Umbilical cord (tissue), 2 donors: Measurements from ENCODE around the gene ELL. TPM values are rescaled to one million over a fixed set of nuclear protein-coding genes. Genes with fewer than 3 reads are reported as not detected.

ENCODE experiments used
- DNase-seq: peaks from one replicate; pipeline ENCODE4 v3.0.0-alpha.2; 2015; ENCODE audit warnings: low spot score
- total RNA-seq: library from RNA; depleted of rRNA; stranded (reverse); fragments of >200 nt; gene quantifications from one replicate; pipeline ENCODE4 v1.2.3, GENCODE V29; 2014; ENCODE audit warnings: low replicate concordance; ENCODE audit not compliant: insufficient read depth

The ELL gene
- total RNA-seq, 1 donor from 2014 or later: 22.6 TPM

DNA sequence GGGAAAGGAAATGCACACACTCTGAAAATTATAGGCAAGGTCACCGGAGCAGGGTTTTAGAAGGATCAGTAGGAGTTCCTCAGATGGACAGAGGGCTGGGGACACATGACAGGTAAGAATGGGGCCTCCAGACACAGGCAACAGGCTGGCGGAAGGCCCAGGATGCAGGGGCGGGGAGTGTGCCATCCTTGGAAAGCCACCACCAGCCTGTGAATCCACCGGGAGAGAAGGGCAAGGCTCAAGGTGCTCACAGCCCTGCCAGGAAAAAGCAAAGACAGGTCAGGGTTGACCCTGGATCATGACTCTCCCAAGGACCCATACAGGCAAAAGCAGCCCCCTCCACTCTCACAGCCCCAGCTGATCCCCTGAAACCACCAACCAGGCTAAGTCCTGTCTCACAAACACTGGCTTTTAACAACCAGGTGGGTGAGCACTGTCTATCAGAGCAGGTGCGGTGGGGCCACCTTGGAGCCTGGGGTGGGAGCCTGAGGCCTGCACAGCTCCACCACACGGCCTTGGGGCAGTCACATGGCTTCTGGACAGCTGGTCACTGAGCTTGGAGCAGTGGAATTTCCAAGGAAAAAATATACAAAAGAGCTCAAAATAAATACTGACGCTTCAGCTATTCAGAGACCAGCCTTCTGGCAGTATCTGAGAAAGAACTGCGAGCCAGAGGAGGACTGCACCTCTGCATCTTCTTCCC is 48.7 kb downstream of the ELL start:
- DNase-seq: no peak

DNA sequence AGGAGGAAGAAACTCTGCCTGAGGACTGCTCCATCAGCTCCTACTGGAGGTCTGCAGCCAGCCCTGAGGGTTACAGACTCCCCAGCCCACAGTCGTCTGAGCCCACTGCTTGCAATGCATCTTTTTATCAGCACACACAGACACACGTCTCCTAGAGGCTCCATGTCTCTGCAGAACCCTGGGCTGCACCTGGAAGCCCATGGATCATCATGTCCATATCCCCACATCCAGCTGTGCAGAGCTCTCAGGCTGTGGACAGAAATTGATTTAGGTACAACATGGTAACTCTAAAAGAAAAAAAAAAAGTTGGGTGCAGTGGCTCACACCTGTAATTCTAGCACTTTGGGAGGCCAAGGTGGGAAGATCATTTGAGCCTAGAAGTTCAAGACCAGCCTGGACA is 51.1 kb downstream of the ELL start:
- DNase-seq: no peak

DNA sequence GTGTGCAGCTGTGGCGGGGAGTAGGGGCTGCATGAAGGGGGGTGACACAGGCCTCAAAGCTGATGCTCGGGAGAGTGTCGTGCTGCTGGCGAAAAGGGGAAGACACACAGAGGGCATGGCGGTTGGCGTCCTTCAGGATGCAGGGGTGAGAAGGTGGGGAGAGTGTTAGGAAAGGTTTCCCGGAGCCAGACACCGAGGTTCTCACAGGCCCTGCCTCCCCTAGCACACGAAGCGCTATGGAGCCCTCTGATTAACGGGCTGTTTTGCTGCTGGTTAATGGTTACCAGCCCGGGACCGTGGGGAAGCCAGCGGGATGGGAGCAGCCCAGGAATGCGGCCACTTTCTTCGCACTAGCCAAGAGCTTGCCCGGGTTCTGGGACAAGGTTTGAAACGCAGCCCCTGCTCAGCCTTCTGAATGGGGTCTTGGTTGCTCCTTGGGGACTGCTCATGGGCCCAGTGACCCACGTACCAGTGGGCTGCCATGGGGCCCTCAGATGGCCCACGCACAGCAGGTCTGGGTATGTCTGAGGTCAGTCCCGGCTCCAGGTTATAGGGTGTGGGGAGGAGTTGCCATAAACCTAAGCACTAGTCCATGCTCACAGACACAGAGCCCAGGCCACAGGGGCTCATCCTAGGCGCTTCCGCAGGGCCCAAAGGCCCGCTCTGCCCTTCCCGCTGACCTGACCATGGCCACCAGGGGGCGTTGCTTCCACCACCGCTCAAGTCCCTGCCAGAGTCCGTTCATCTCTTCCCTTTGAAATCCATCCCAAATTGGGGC is 52.6 kb downstream of the ELL start:
- peak; percentile 38 for DNase-seq

DNA sequence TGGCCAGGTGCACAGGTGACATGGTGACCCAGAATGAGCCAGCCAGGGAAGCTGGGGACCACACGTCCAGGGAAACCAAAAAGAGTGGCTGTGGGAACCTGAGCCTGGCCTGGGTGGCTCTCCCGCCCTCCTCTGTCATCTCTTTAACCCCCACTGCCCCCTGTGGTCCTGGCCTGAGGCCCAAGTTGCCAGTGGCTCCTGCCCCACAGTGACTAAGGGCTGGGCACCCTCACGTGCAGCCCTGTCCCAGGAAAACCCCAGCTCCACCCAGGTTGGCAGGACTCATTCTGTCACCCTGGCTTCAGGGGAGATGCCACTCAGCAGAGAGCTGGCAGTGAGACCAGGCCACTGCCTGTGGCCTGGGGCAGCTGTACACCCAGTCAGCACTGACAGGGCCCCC is 53.4 kb downstream of the ELL start:
- no peak for DNase-seq

DNA sequence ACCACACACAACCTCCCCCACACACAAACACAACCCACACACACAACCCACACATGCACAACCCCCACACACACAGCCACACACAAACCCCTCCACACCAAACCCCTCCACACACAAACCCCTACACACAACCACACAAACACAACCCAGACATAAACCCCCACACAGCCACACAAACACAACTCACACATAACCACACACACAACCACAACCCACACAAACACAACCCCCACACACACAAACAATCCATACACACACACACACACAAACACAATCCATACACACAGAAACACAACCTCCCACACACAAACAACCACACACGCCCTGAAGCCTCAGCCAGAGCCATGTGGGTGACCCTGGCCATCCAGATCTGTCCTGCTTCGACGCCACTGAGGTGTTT is 53.9 kb downstream of the ELL start:
- no peak for DNase-seq

DNA sequence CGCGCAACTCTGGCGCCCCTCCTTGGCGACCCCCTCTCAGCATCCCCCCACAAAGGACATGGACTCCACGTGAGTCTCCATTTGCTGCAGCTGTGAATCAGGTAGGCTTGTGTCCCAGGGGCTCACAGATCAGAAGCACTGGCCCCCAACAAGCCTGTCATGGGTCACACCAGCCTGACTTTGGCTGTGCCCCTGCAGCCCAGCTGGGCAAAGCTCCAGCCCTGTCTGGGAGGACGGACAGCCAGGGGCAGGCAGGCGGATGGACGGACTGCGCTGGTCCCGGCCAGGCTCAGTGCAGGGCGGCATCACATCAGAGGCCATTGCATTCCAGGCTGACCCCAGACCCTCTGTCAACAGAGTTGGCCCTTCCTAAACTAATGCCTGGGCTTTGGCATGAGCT is 55.5 kb downstream of the ELL start:
- DNase-seq: no peak

DNA sequence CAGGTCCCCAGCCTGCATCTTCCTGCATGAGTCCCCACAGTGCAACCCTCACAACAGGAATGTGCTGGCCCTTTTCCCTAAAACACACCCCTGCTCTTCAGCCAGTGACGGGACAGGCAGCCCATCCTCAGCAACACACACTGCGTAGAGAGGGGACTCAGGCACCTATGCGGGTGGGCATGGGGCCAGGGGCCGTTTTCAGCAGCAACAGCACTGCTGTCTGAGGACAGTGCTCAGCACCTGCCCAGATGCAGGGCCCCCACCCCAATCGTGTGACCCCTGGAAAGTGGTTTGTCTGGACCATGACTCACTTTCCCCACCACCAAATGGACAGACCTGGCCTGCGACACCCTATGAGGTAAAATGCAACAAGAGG is 55.9 kb downstream of the ELL start:
- DNase-seq: no peak

DNA sequence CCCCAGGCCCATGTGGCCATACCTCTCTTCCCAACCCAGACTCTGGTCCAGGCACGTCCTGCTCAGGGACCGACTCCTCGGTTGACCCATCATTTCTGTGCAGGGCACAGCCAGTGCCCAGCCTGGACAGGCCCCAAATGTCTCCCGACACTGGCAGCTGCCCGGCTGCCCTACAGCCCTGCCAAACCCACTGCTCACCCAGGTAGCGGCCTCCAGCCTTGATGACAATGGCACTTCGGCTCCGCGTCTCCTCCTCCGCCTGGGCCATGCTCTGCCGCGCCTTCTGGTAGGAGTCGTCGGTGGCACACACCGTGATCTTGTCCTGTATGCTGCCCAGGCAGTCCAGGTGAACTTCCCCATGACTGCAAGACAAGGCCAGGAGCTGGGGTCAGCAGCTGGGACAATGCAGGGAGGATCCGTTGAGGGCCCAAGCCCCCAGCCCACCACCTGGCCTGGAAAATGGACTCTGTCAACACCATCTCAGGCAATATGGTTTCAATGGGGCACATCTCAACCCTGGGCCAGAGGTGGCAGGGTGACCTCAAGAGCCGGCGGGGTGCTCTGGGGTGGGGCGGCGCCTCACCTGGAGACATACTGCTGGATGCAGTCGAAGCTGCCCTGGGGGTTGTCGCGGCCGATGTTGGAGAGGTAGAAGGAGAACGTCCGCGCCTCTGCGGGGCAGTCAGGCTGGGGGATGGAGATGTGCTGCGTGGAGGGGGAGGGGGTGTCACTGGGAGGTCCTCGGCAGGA is 56.5 kb downstream of the ELL start:
- DNase-seq: no peak

DNA sequence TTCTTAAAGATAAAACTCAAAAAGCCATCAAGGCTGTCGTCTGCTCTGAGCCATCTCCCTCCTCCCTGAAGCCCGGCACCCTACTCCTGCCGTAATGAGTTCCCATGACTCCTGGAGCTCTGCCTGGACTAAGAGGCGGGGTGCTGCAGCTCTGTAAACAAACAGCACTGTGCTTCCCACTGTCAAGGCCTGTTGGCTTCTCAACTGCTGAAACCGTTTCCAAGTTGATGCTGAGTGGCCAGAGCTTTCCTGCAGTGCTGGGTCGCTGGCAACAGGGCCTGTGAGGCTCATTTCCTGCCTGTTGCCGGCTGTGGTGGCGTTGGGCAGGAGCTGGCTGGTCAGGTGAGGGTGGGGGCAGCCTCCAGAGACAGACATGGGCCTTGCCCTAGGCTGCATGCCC is 57.2 kb downstream of the ELL start:
- peak; percentile 28 for DNase-seq

DNA sequence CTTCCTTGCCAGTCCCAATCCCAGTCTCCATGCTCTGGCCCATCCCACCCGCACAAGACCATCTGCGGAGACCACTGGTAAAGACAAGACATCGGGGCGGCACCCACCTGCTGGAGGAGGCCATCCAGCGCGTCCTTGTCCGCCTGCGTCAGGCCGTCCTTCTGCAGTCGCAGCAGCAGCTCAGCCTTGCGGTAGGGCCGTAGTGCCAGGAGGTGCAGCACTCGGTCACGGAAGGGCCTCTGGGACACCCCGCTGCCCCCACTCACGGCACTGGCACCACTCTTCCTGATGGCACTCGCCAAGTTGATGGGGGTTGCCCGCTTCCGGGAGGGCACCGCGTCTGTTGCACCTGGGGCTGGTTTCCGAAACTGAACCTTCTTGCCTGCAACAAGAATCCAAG is 60.4 kb downstream of the ELL start:
- DNase-seq: no peak

DNA sequence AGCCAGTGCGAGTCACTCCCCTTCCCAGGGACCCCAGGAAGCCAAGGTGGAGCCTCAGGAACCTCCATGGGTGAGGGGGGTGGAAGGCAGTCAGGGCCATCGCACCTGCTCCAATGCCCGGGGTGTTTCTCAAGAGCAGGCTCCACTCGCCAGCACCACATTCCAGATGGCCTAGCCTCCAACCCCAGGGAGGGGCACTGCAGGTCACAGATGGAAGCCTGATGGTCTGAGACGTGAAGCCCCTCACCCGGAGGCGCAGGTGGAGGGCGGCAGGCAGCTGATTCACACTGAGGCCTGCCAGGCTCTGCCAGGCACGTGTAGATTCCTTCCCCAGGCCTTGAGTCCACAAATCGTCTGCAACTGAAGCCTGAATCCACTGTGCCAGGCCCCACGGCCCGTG is 61.0 kb downstream of the ELL start:
- DNase-seq: no peak

DNA sequence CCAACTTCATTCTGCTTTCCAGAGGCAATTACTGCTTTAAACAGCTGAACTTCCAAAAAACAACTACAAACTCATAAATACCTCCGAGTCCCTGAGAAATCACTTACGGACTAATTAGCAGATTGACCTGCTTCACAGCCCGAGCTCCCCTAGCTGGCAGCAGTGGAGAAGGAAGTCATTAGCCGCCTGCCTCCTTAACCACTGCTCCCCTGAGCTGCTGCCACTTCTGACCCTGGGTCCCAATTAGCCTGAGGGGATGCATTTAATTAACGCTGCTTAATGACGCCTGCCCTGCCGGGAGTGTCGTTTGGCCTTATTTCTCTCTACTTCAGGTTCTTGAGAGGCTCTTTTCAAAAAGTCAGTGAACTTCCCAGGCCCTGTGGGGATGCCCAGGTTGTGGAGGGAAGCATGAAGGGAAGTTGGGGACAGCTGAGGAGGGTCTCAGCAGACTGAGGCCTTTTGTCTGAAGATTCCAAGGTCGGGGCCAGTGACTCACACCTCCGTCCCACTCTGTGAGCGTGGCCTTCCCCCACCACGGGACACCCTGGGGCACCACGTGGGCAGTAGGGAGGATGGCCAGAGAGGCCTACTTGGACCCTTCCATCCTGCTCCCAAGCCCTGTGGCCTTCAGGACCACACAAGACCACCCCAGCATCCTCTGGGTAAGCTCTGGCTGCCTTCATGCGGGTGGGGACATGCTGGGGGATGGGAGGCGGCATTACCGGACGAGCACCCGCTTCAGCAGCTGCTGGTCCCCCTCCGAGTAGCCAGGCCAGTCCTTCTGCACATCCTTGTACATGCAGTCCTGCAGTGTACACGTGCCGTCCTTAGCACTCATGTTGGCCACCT is 64.2 kb downstream of the ELL start:
- DNase-seq: no peak

DNA sequence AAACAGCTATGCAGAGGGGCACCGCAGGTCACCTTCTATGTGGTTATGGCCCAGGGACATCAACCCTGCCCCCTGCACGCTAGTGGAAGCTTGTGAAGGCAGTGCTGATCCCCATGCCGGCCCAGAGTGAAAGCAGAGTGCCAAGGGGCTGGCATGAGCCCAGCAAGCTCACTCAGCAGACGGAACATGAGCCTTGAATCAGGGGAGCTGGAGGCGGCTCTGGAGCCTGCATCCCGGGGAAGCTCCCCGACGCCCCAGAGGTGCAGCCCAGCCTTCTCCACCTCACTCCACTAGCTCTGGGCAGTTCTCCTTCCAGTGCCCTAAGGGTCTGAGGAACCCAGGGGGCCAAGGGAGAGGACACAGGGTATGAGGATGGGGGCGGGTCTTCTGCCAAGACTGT is 64.9 kb downstream of the ELL start:
- DNase-seq: peak; percentile 32

DNA sequence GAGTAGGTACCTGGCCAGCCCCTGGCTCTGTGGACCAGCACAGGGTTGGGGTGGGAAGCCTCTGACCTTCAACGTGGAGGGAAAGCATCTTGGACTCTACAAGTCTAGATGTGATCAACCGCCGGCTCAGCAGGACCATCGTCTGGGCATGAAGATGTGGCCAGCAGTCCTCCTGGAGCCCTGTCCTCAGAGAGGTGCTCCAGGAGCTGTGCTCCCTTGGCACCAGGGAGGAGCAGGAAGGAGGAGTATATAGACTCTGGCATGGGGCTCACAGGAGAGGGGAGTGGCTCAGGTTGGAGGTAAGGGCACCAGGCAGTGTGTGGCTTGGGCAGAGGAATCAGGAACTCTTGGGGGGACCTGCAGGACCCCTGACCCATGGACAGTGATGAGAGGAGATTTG is 65.6 kb downstream of the ELL start:
- no peak for DNase-seq

DNA sequence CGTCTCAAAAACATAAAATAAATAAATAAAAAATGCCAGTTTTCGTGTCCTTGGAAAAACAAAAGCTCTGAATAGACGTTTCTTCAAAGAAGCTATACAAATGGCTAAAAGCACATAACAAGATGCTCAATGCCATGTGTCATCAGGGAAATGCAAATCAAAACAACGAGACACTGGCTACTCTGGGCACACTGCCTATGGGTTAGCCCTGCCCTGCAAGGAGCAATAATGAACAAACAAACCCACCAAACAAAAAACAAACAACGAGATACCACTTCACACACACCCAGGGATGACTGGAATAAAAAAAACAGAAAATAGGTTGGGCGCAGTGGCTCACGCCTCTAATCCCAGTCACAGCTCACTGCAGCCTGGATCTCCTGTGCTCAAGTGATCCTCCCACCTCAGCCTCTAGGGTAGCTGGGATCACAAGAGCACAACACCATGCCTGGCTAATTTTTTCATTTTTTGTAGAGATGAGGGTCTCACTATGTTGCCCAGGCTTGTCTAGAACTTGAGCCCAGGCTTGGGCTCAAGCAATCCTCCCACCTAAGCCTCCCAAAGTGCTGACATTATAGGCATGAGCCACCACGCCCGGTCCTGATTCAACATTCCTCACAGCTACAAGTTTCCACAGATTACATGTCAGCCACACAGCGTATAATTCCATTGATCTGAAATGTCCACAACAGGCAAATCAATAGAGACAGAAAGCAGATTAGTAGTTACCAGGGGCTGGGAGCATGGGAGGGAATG is 68.4 kb downstream of the ELL start:
- DNase-seq: no peak

DNA sequence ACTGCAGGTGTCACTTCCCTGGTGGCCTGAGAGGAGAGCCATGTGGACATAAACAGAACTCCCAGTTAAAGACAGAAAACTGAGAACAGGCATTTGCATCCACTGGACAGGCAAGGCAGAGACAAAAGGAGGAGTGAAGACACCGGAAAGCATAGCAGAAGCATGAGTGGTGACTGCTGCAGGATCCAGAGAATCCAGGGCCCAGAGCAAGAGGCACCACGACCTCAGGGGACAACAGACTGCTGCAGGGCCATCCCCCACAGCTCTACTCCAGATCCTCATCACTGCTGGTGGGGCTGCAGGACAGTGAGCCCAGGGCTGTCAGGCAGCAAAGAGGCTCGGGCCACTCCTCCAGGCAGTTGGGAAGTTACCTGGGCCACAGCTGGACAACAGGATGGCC is 69.5 kb downstream of the ELL start:
- no peak for DNase-seq

DNA sequence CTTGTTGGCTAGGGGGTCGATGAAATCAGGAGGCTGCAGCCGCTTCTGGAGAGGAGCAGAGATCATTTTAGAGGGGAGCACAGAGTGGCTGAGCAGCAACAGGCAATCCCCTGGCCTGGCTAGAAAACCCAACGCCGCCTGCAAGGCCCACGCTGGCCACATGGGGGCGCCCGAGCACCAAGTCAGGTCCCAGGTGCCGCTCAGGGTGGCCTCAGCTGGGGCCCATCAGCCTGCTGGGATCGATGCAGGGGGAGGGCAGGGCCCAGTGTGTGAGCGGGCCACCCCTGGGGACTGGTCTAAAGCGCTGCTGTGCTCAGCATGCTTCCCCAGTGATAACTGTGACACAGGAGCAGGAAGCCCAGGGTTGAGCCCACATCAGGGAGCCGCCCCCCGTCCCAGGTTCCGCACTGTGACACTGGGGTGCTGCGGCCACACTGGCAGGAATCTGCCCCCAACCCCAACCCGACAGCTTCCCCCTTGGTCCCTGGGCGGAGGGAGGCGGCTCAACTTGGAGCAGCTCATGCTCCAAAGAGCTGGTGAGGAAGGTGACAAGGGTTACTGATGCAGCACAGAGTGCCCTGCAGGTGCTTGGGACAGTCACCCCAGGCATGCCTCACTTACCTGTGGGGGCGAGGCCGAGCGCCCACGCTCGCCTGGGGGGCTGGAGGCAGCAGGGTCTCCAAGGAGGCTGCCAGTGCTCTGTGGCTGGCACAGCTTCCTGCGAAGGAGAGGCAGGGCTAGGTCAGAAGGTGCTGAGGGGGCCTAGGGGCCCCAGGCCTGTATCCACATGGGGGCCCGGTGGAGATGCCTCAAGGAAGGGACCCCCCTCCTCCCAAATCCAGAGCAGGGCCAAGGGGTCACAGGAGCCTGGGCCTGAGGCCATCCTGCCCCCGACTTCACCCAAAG is 70.7 kb downstream of the ELL start:
- peak; percentile 73 for DNase-seq

DNA sequence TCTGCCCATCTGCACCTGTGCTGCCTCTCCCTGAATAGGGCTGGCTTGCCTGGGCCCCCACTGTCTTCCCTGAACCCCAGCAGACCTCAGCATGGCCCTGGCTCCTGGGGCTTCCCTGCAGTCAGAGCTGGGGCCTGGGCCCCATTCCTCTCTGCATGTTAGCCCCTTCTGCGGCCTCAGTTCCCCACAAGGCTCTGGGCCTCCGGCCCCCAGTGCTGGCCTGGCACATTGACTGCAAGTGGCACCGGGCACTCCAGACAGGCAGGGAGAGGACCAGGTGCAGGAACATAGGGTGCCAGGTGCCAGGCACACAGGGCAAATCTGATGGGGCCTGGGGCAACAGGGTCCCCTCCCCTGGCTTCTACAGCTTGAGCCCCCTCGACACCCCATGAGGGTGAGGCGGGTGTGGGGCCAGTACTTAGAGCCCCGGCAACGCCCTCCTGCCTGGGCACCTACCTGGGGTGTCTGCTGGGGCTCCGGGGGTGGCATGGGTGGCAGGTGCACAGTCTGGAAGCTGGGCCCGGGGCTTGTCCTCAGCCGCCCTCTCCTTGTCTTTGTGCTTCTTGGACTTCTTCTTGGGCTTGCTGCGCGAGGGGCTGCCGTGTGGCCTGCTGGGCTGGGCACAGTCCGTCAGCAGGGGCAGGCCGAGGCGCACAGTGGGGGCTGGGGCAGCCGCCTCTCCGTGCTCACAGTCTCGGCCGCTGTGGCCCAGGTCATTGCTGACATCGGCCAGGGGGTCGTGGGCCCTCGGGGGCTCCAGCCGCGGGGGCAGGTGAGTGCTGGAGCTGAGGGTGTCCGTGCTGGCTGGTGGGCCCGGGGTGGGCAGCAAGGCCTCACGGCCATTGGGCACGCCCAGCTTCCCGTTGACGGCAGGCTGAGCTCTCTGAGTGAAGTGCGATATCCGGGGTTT is 71.6 kb downstream of the ELL start:
- DNase-seq: no peak

DNA sequence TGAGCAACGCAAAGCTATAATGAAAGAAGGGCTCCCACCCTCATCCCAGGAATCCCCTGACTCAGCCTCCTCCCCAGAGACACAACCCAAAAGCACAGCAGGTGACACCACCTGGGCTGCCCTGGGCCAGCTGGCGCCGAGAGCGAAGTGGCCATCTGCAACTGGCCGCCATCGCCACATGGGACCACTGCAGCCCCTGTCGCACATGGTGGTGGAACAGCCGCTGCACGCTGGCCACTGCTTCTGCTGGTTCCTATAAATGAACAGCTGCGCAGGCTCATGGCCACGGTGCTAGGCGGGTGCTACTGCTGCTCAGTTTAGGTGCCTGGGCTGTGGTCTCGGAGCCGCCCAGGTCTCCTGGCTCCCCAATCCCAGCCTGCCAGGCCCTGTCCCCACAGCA is 72.3 kb downstream of the ELL start:
- DNase-seq: no peak
